Trophoblast cell (in vitro differentiated cells and primary cell): ENCODE measurements around the gene HOMER3.

Experiments
- DNase-seq, 2 donors: peaks; one replicate each; pipeline ENCODE4 v3.0.0-alpha.2; 2016
- H2AFZ ChIP-seq: 2 replicates; pipeline ENCODE4 v1.6.1; 2013; ENCODE audit warnings: low read length, moderate library complexity, mild to moderate bottlenecking; ENCODE audit not compliant: insufficient read depth, poor library complexity
- H2AK5ac ChIP-seq: 2 replicates; pipeline ENCODE4 v1.6.1; 2013; ENCODE audit warnings: mild to moderate bottlenecking, low read length
- H2BK120ac ChIP-seq: 2 replicates; pipeline ENCODE4 v1.6.1; 2013; ENCODE audit warnings: low read length, mild to moderate bottlenecking, moderate library complexity; ENCODE audit not compliant: insufficient read depth, poor library complexity
- H2BK12ac ChIP-seq: 2 replicates; pipeline ENCODE4 v1.6.1; 2013; ENCODE audit warnings: mild to moderate bottlenecking, low read length, moderate library complexity
- H2BK5ac ChIP-seq: 2 replicates; pipeline ENCODE4 v1.6.1; 2013; ENCODE audit warnings: low read length, low read depth, moderate library complexity, mild to moderate bottlenecking; ENCODE audit not compliant: poor library complexity
- H3K14ac ChIP-seq: 2 replicates; pipeline ENCODE4 v1.6.1; 2013; ENCODE audit warnings: mild to moderate bottlenecking, low read length
- H3K18ac ChIP-seq: 2 replicates; pipeline ENCODE4 v1.6.1; 2013; ENCODE audit warnings: mild to moderate bottlenecking, low read length
- H3K23ac ChIP-seq: 2 replicates; pipeline ENCODE4 v1.6.1; 2013; ENCODE audit warnings: low read length
- H3K27ac ChIP-seq: 2 replicates; pipeline ENCODE4 v1.5.1; 2013; ENCODE audit warnings: low read depth, mild to moderate bottlenecking, inconsistent platforms, low read length, moderate library complexity
- H3K27me3 ChIP-seq: 2 replicates; pipeline ENCODE4 v1.6.1; 2013; ENCODE audit warnings: inconsistent platforms, mild to moderate bottlenecking, low read length, moderate library complexity; ENCODE audit not compliant: insufficient read depth
- H3K36me3 ChIP-seq, 2 experiments: 1 replicate in 1 of 2; 2 replicates in 1 of 2; pipeline ENCODE4 v1.6.1; 2013; ENCODE audit warnings: low read length in 2 of 2, mild to moderate bottlenecking in 2 of 2, moderate library complexity in 1 of 2; ENCODE audit not compliant: insufficient read depth in 2 of 2, control insufficient read depth in 1 of 2
- H3K4ac ChIP-seq: 2 replicates; pipeline ENCODE4 v1.6.1; 2013; ENCODE audit warnings: low read depth, mild to moderate bottlenecking, low read length, moderate library complexity
- H3K4me1 ChIP-seq, 2 experiments: 1 replicate in 1 of 2; 2 replicates in 1 of 2; pipeline ENCODE4 v1.6.1; 2013; ENCODE audit warnings: low read length in 2 of 2, mild to moderate bottlenecking in 2 of 2, moderate library complexity in 1 of 2; ENCODE audit not compliant: insufficient read depth in 2 of 2, control insufficient read depth in 1 of 2
- H3K4me2 ChIP-seq: 2 replicates; pipeline ENCODE4 v1.6.1; 2013; ENCODE audit warnings: inconsistent platforms, mild to moderate bottlenecking, low read length, moderate library complexity
- H3K4me3 ChIP-seq: 2 replicates; pipeline ENCODE4 v1.5.1; 2013; ENCODE audit warnings: mild to moderate bottlenecking, low read depth, low read length, inconsistent platforms
- H3K79me1 ChIP-seq: one replicate; pipeline ENCODE4 v1.6.1; 2013; ENCODE audit warnings: low read length
- H3K79me2 ChIP-seq: 2 replicates; pipeline ENCODE4 v1.6.1; 2013; ENCODE audit warnings: low read length, mild to moderate bottlenecking; ENCODE audit not compliant: control insufficient read depth, insufficient read depth, poor library complexity
- H3K9ac ChIP-seq: 2 replicates; pipeline ENCODE4 v1.6.1; 2013; ENCODE audit warnings: mild to moderate bottlenecking, low read length
- H3K9me3 ChIP-seq: 2 replicates; pipeline ENCODE4 v1.6.1; 2013; ENCODE audit warnings: low read depth, mild to moderate bottlenecking, control low read depth, inconsistent platforms, low read length; ENCODE audit not compliant: insufficient read depth
- H4K12ac ChIP-seq: 2 replicates; pipeline ENCODE4 v1.6.1; 2013; ENCODE audit warnings: low read depth, mild to moderate bottlenecking, low read length, moderate library complexity
- H4K8ac ChIP-seq: 2 replicates; pipeline ENCODE4 v1.6.1; 2013; ENCODE audit warnings: low read depth, mild to moderate bottlenecking, low read length, moderate library complexity
- H4K91ac ChIP-seq: one replicate; pipeline ENCODE4 v1.6.1; 2013; ENCODE audit warnings: low read depth, mild to moderate bottlenecking, low read length, moderate library complexity
- WGBS: extraction: QIAGEN DNeasy Blood & Tissue Kit; methylation state at CpG from one replicate; pipeline ENCODE4 v1.1.7; 2013; ENCODE audit warnings: missing lambda C conversion rate; ENCODE audit not compliant: insufficient read length, insufficient coverage; ENCODE audit errors: extremely low coverage; 5-methylcytosine and 5-hydroxymethylcytosine counted together

HOMER3 gene

GRCh38 chr19:18939922-18940768 lies 872 bp downstream of the HOMER3 start:
- peak overlapping the region; percentile 97 for H4K8ac ChIP-seq
- H3K9ac ChIP-seq: peak overlapping the region; percentile 90
- H3K18ac ChIP-seq: peak overlapping the region; percentile 98
- H3K4me1 ChIP-seq: peaks cover 0 to 8% of the 10 kb centered on the region in 2 experiments
- peak in 1 of 2 donors; percentile 20 for DNase-seq
- peak overlapping the region; percentile 96 for H4K91ac ChIP-seq
- no peak overlapping the region for H3K23ac ChIP-seq
- peak overlapping the region; percentile 66 for H3K4me2 ChIP-seq
- H3K79me1 ChIP-seq: peaks cover 10% of the 10 kb centered on the region
- peak overlapping the region; percentile 14 for H2BK5ac ChIP-seq
- no peak overlapping the region for H3K27ac ChIP-seq
- H3K27me3 ChIP-seq: no peaks in the 10 kb centered on the region
- no peak overlapping the region for H2BK12ac ChIP-seq
- H2BK120ac ChIP-seq: peak overlapping the region; percentile 99
- H4K12ac ChIP-seq: peak overlapping the region; percentile 92
- peaks cover 9% of the 10 kb centered on the region for H3K79me2 ChIP-seq
- peak overlapping the region; percentile 82 for H3K4me3 ChIP-seq
- peak overlapping the region; percentile 10 for H3K4ac ChIP-seq
- no CpG with 5 or more reads among the region's 47 CpGs for WGBS
- H3K36me3 ChIP-seq: peaks cover 14 to 17% of the 10 kb centered on the region in 2 experiments
- H3K14ac ChIP-seq: peak overlapping the region; percentile 100
- peak overlapping the region; percentile 47 for H2AFZ ChIP-seq
- H3K9me3 ChIP-seq: no peaks in the 10 kb centered on the region
- H2AK5ac ChIP-seq: peak overlapping the region; percentile 53

- no peak overlapping the region for H3K4ac ChIP-seq
Observed at GRCh38 chr19:18939163-18939562, 1.9 kb downstream of the HOMER3 start.

GRCh38 chr19:18933297-18933696 lies 7.7 kb downstream of the HOMER3 start:
- H3K9me3 ChIP-seq: peaks cover 2% of the 10 kb centered on the region
- H3K9ac ChIP-seq: peak overlapping the region; percentile 45
- H4K12ac ChIP-seq: no peak overlapping the region
- H3K4me1 ChIP-seq: peaks cover 5 to 8% of the 10 kb centered on the region in 2 experiments
- H2AFZ ChIP-seq: no peak overlapping the region
- no peak overlapping the region for H3K23ac ChIP-seq
- no peaks in the 10 kb centered on the region for H3K27me3 ChIP-seq
- H3K79me2 ChIP-seq: no peaks in the 10 kb centered on the region
- no peak overlapping the region for H2BK120ac ChIP-seq
- H3K4me3 ChIP-seq: no peak overlapping the region
- H3K18ac ChIP-seq: no peak overlapping the region
- H3K36me3 ChIP-seq: peaks cover 46 to 48% of the 10 kb centered on the region in 2 experiments
- H4K8ac ChIP-seq: no peak overlapping the region
- no peak for DNase-seq
- H2BK12ac ChIP-seq: no peak overlapping the region
- H2BK5ac ChIP-seq: no peak overlapping the region
- no peak overlapping the region for H2AK5ac ChIP-seq
- no peak overlapping the region for H3K14ac ChIP-seq
- H3K27ac ChIP-seq: no peak overlapping the region
- no peaks in the 10 kb centered on the region for H3K79me1 ChIP-seq
- H4K91ac ChIP-seq: no peak overlapping the region
- peak overlapping the region; percentile 8 for H3K4me2 ChIP-seq
- WGBS: no CpG with 5 or more reads among the region's 13 CpGs
- H3K4ac ChIP-seq: no peak overlapping the region

More at GRCh38 chr19:18939163-18939562, 1.9 kb downstream of the HOMER3 start:
- H3K27me3 ChIP-seq: no peaks in the 10 kb centered on the region
- H3K27ac ChIP-seq: no peak overlapping the region
- no peak overlapping the region for H2AFZ ChIP-seq
- peaks cover 0 to 8% of the 10 kb centered on the region in 2 experiments for H3K4me1 ChIP-seq
- DNase-seq: no peak
- peaks cover 10% of the 10 kb centered on the region for H3K79me1 ChIP-seq
- H3K79me2 ChIP-seq: peaks cover 9% of the 10 kb centered on the region
- H3K4me3 ChIP-seq: no peak overlapping the region
- H3K9ac ChIP-seq: no peak overlapping the region
- H4K12ac ChIP-seq: no peak overlapping the region
- H2AK5ac ChIP-seq: no peak overlapping the region
- H3K9me3 ChIP-seq: no peaks in the 10 kb centered on the region
- WGBS: no CpG with 5 or more reads among the region's 3 CpGs
- no peak overlapping the region for H2BK12ac ChIP-seq
- no peak overlapping the region for H3K23ac ChIP-seq
- H3K18ac ChIP-seq: no peak overlapping the region
- H4K8ac ChIP-seq: no peak overlapping the region
- peaks cover 22 to 23% of the 10 kb centered on the region in 2 experiments for H3K36me3 ChIP-seq
- H3K14ac ChIP-seq: no peak overlapping the region
- H2BK120ac ChIP-seq: no peak overlapping the region
- H3K4me2 ChIP-seq: no peak overlapping the region
- no peak overlapping the region for H2BK5ac ChIP-seq
- H4K91ac ChIP-seq: peak overlapping the region; percentile 22

- H4K8ac ChIP-seq: no peak overlapping the region
- peaks cover 48 to 52% of the 10 kb centered on the region in 2 experiments for H3K36me3 ChIP-seq
- H2BK120ac ChIP-seq: no peak overlapping the region
- H3K4me2 ChIP-seq: peak overlapping the region; percentile 50
- no peak overlapping the region for H3K18ac ChIP-seq
- no peak overlapping the region for H2BK5ac ChIP-seq
- H3K14ac ChIP-seq: no peak overlapping the region
- H4K91ac ChIP-seq: no peak overlapping the region
- H3K9ac ChIP-seq: no peak overlapping the region
- no peaks in the 10 kb centered on the region for H3K27me3 ChIP-seq
- H3K4me3 ChIP-seq: no peak overlapping the region
- H2BK12ac ChIP-seq: no peak overlapping the region
- no peak overlapping the region for H4K12ac ChIP-seq
- H3K79me1 ChIP-seq: no peaks in the 10 kb centered on the region
- H3K9me3 ChIP-seq: peaks cover 5% of the 10 kb centered on the region
- H3K27ac ChIP-seq: no peak overlapping the region
- no peaks in the 10 kb centered on the region for H3K79me2 ChIP-seq
- peak; percentile 68 to 77 for DNase-seq
- H2AFZ ChIP-seq: no peak overlapping the region
- no peak overlapping the region for H3K23ac ChIP-seq
- H3K4ac ChIP-seq: no peak overlapping the region
- H3K4me1 ChIP-seq: peaks cover 5 to 8% of the 10 kb centered on the region in 2 experiments
- no peak overlapping the region for H2AK5ac ChIP-seq
- WGBS: no CpG with 5 or more reads among the region's 37 CpGs
Observed at GRCh38 chr19:18932216-18932841, 8.7 kb downstream of the HOMER3 start.
